Spleen (tissue), 11 donors: ENCODE data around the gene ASIP. TPM values are rescaled to one million over a fixed set of nuclear protein-coding genes. Genes with fewer than 3 reads are reported as not detected.
A peak's percentile ranks its signal among the peaks of the same experiment; 100 is the strongest.

Experiments used
- DNase-seq: peaks from one replicate; pipeline ENCODE4 v3.0.0-alpha.2; 2020
- H3K27ac ChIP-seq, 8 donors: fragments of 200-600 bp; sonication (generic) in 7 of 8; 1 replicate in 4 of 8; 2 replicates in 4 of 8; pipeline versions ENCODE4 v1.5.0 to v1.8.0; 2016 to 2021; ENCODE audit warnings: inconsistent platforms in 4 of 8, mild to moderate bottlenecking in 4 of 8, moderate library complexity in 1 of 8
- H3K27me3 ChIP-seq, 7 donors: fragments of 200-600 bp; sonication (generic) in 6 of 7; replicated peaks in 1 of 7; 1 replicate in 4 of 7; 2 replicates in 3 of 7; pipeline versions ENCODE4 v1.5.0 to v1.8.0; 2016 to 2021; ENCODE audit warnings: inconsistent platforms in 3 of 7, mild to moderate bottlenecking in 1 of 7
- H3K36me3 ChIP-seq, 6 donors: fragments of 200-600 bp; sonication (generic) in 5 of 6; 1 replicate in 4 of 6; 2 replicates in 2 of 6; pipeline versions ENCODE4 v1.5.0 to v1.8.0; 2016 to 2021; ENCODE audit warnings: inconsistent platforms in 2 of 6
- H3K4me1 ChIP-seq, 6 donors: fragments of 200-600 bp; sonication (generic) in 5 of 6; 1 replicate in 3 of 6; 2 replicates in 3 of 6; pipeline versions ENCODE4 v1.5.0 to v1.8.0; 2016 to 2021; ENCODE audit warnings: inconsistent platforms in 3 of 6
- H3K4me3 ChIP-seq, 8 donors: fragments of 200-600 bp; sonication (generic) in 7 of 8; 1 replicate in 4 of 8; 2 replicates in 4 of 8; pipeline versions ENCODE4 v1.5.0 to v1.8.0; 2016 to 2021; ENCODE audit warnings: inconsistent platforms in 4 of 8, mild to moderate bottlenecking in 4 of 8, moderate library complexity in 2 of 8
- H3K9me3 ChIP-seq, 8 donors: fragments of 200-600 bp; sonication (generic) in 7 of 8; 1 replicate in 4 of 8; 2 replicates in 4 of 8; pipeline versions ENCODE4 v1.5.0 to v1.8.0; 2016 to 2021; ENCODE audit warnings: inconsistent platforms in 4 of 8
- CTCF ChIP-seq, 11 experiments: fragments of 200-600 bp in 7 of 11; fragments of 450-650 bp in 4 of 11; sonication (generic) in 4 of 11; IDR thresholded peaks in 8 of 11; conservative IDR thresholded peaks in 3 of 11; 1 replicate in 7 of 11; 2 replicates in 4 of 11; pipeline versions ENCODE4 v1.4.0 to v1.8.0; 2016 to 2021; ENCODE audit warnings: antibody characterized with exemption in 11 of 11, inconsistent platforms in 4 of 11, mild to moderate bottlenecking in 1 of 11
- POLR2A ChIP-seq, 3 donors: fragments of 450-650 bp; IDR thresholded peaks; one replicate each; pipeline ENCODE4 v1.5.1; 2017; ENCODE audit warnings: antibody characterized with exemption in 3 of 3, mild to moderate bottlenecking in 1 of 3
- POLR2AphosphoS5 ChIP-seq, 3 donors: sonication (generic); formaldehyde crosslinking; IDR thresholded peaks; one replicate each; pipeline ENCODE4 v1.5.1; 2017; ENCODE audit warnings: antibody characterized with exemption in 3 of 3
- WGBS, 5 donors: extraction: QIAGEN DNeasy Blood & Tissue Kit in 3 of 5; methylation state at CpG; one replicate each; pipeline versions ENCODE4 v1.1.5 to v1.1.7; 2013 to 2018; 5-methylcytosine and 5-hydroxymethylcytosine counted together
- intact Hi-C: fragments of 100-400 bp; cut with DNase I; formaldehyde crosslinking; loops from one replicate; pipeline ENCODE4 v1.15.0; 2023; ENCODE audit warnings: low total_unique reads
- polyA plus RNA-seq, 3 donors: library from polyadenylated mRNA; stranded (reverse); fragments of 200-250 nt; gene quantifications; one replicate each; pipeline ENCODE4 v1.2.1, GENCODE V29; 2013
- total RNA-seq, 7 donors: library from RNA; depleted of rRNA in 3 of 7; stranded (reverse); fragments of >200 nt in 3 of 7; fragmentation: NEBNext Ultra II Directional in 4 of 7; extraction: Animal tissue kit (Norgen Biotek cat#: 25700) in 4 of 7; gene quantifications; one replicate each; pipeline versions ENCODE4 v1.1.0 to v1.2.1, GENCODE V29; 2016 to 2021
- donor health status: healthy with polysubstance abuse.
- donor health status: DM: no; HTN: no; CAD: no; lungs with moderate emphysema.
- donor health status: DM: no; HTN: no; CAD: no.
- donor health status: Bipolar disorder and iron deficiency.
- donor health status: healthy.
- donor health status: DM: no; HTN: no; CAD: no.
- donor health status: DM: yes; HTN: yes; CAD: no.

ASIP gene
- total and polyA plus RNA-seq, 10 donors, result 0.63 to 2.7 (median 1.7) TPM; not detected in 7

DNA sequence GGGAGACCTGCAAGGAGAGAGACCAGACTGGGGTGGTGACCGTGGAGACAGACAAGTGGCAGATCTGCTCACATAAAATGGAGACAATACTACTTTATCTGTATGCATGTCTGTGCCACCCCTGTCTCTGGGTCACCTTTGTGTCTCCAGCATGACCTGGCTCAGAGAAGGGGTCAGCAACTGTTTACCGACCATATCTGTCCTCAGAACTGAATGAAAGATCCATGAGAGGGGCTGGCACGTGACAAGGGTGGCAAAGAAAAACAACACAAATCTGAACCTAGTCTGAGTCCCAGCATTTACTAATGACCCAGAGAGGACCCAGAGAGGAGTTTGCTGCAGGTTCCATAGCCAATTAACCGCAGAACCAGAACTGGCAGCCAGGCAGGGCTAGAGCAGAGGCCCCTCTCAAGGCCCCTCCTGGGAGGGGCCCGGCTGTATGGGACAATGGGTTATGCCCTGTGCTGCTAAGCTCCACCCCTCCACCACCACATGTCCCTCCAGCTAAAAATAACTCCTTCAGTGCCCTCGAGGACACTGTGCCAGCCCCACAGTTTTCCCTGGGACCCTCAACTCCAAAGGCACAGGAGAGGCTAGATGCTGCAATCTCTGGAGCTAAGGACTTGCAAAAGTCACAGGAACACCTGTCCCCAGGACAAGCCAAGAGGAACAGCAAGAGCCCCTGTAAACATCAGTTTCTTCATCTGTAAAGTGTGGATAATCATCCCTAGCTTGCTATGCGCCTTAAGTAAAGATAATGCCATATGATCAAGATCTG lies 59.8 kb downstream of the ASIP start:
- H3K27me3 ChIP-seq, result no peaks in the 10 kb centered on the region
- no peak overlapping the region for H3K27ac ChIP-seq
- WGBS, 5 donors, result 61 to 77% (median 71%) methylated on average over 7 of the region's 7 CpGs
- no peaks in the 10 kb centered on the region for H3K9me3 ChIP-seq
- no peaks in the 10 kb centered on the region for H3K36me3 ChIP-seq
- intact Hi-C loops, result no loop called here
- DNase-seq, result no peak
- TF ChIP-seq POLR2AphosphoS5 (IDR thresholded peaks at IDR 0.05), result no peak
- no peak for TF ChIP-seq CTCF (IDR thresholded peaks at IDR 0.05 in 8 of 11, conservative IDR thresholded peaks at IDR 0.05 in 3 of 11)
- TF ChIP-seq POLR2A (IDR thresholded peaks at IDR 0.05), result no peak
- no peak overlapping the region for H3K4me3 ChIP-seq
- H3K4me1 ChIP-seq, result peaks cover 0 to 52% (median 26%) of the 10 kb centered on the region in 6 donors

GRCh38 chr20:34301587-34302311 lies 60.5 kb downstream of the ASIP start:
- WGBS, 5 donors, result 88 to 94% (median 91%) methylated on average over 17 of the region's 17 CpGs
- Histone ChIP-seq H3K4me1 (peaks cover 0 to 52% (median 26%) of the 10 kb centered on the region in 6 donors), H3K27me3 (no peaks in the 10 kb centered on the region), H3K9me3 (no peaks in the 10 kb centered on the region), H3K4me3 (peak overlapping the region in 6 of 8 donors; percentile 84 to 98 (median 88)), H3K27ac (peak overlapping the region in 3 of 8 donors; percentile 93 to 97 (median 94)), H3K36me3 (no peaks in the 10 kb centered on the region)
- TF ChIP-seq POLR2A (IDR thresholded peaks at IDR 0.05), result no peak
- TF ChIP-seq POLR2AphosphoS5 (IDR thresholded peaks at IDR 0.05), result no peak
- no peak for TF ChIP-seq CTCF (IDR thresholded peaks at IDR 0.05 in 8 of 11, conservative IDR thresholded peaks at IDR 0.05 in 3 of 11)
- DNase-seq, result no peak
- intact Hi-C loops, result no loop called here

- Histone ChIP-seq H3K9me3 (no peaks in the 10 kb centered on the region), H3K36me3 (no peaks in the 10 kb centered on the region), H3K4me1 (peaks cover 0 to 52% (median 26%) of the 10 kb centered on the region in 6 donors), H3K27me3 (no peaks in the 10 kb centered on the region), H3K4me3 (peak overlapping the region; percentile 84 to 98 (median 92)), H3K27ac (peak overlapping the region; percentile 93 to 97 (median 95))
- intact Hi-C loops, result no loop called here
- TF ChIP-seq POLR2A (IDR thresholded peaks at IDR 0.05) (no peak), CTCF (IDR thresholded peaks at IDR 0.05 in 8 of 11, conservative IDR thresholded peaks at IDR 0.05 in 3 of 11) (no peak)
- 29 to 37% (median 32%) methylated on average over 9 of the region's 9 CpGs for WGBS, 5 donors
- no peak for DNase-seq
Measured at GRCh38 chr20:34302312-34302722, 61.1 kb downstream of the ASIP start.
